ENCODE data around the gene SET.

DNA sequence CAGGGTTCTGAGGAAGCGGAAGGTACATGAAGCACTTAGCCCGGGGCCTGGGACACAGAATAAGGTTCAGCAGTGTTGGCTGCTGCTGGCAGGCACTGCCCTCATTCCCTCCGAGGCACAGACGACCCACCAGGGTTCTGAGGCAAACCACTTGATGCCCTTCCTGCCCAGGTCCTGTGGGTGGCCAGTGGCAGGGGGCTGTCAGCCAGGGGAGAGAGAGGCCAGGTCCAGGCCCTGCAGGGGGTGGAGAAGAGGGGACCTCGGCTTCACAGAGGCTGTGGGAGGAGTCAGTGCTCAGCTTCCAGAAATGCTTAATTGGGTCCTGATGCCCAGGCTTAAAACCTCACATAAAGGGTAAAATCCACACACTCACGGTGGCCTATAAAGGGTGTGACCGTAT, 39.3 kb downstream of the SET start:
- TF ChIP-seq, protein P1, sequence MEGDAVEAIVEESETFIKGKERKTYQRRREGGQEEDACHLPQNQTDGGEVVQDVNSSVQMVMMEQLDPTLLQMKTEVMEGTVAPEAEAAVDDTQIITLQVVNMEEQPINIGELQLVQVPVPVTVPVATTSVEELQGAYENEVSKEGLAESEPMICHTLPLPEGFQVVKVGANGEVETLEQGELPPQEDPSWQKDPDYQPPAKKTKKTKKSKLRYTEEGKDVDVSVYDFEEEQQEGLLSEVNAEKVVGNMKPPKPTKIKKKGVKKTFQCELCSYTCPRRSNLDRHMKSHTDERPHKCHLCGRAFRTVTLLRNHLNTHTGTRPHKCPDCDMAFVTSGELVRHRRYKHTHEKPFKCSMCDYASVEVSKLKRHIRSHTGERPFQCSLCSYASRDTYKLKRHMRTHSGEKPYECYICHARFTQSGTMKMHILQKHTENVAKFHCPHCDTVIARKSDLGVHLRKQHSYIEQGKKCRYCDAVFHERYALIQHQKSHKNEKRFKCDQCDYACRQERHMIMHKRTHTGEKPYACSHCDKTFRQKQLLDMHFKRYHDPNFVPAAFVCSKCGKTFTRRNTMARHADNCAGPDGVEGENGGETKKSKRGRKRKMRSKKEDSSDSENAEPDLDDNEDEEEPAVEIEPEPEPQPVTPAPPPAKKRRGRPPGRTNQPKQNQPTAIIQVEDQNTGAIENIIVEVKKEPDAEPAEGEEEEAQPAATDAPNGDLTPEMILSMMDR (IDR thresholded peaks at IDR 0.05; ENCODE audit: low read depth, low read length), result no peak
- no peak for TF ChIP-seq EZH2phosphoT487 (IDR thresholded peaks at IDR 0.05; ENCODE audit: low read depth)

Measured in OCI-LY3 (cell line).